Right lobe of liver (tissue), 6 donors: ENCODE measurements around the gene CYP4F12. TPM values are rescaled to one million over a fixed set of nuclear protein-coding genes. Genes with fewer than 3 reads are reported as not detected.

Experiments used
- ATAC-seq, 4 donors: fragments of 200-7000 bp; cut with Tn5 transposase; one replicate each; pipeline ENCODE4 v1.9.1; 2020; ENCODE audit warnings: mild to moderate bottlenecking in 4 of 4, moderate library complexity in 4 of 4
- DNase-seq, 3 donors: peaks; one replicate each; pipeline ENCODE4 v3.0.0-alpha.2; 2020
- H3K27ac ChIP-seq, 3 donors: fragments of 200-600 bp; one replicate each; pipeline ENCODE4 v1.8.0; 2022
- H3K27me3 ChIP-seq, 2 donors: fragments of 200-600 bp; one replicate each; pipeline ENCODE4 v1.8.0; 2022
- H3K36me3 ChIP-seq, 4 donors: fragments of 200-600 bp; sonication (generic) in 1 of 4; one replicate each; pipeline versions ENCODE4 v1.5.1 to v1.8.0; 2017 to 2022; ENCODE audit warnings: control low read depth in 1 of 4
- H3K4me1 ChIP-seq, 4 donors: fragments of 200-600 bp; sonication (generic) in 1 of 4; one replicate each; pipeline versions ENCODE4 v1.5.1 to v1.8.0; 2017 to 2022; ENCODE audit warnings: control low read depth in 1 of 4
- H3K4me3 ChIP-seq, 3 donors: fragments of 200-600 bp; one replicate each; pipeline ENCODE4 v1.8.0; 2022
- H3K9me3 ChIP-seq, 4 donors: fragments of 200-600 bp; sonication (generic) in 1 of 4; one replicate each; pipeline versions ENCODE4 v1.5.1 to v1.8.0; 2017 to 2022; ENCODE audit warnings: control low read depth in 1 of 4
- CTCF ChIP-seq, 4 donors: fragments of 200-600 bp in 3 of 4; fragments of 450-650 bp in 1 of 4; IDR thresholded peaks; one replicate each; pipeline versions ENCODE4 v1.5.1 to v1.8.0; 2016 to 2022; ENCODE audit warnings: antibody characterized with exemption in 4 of 4, mild to moderate bottlenecking in 2 of 4
- POLR2A ChIP-seq: fragments of 450-650 bp; IDR thresholded peaks from one replicate; pipeline ENCODE4 v1.6.1; 2017; ENCODE audit warnings: antibody characterized with exemption, mild to moderate bottlenecking
- WGBS: methylation state at CpG from one replicate; pipeline ENCODE4 v1.1.6; 2018; ENCODE audit warnings: low coverage, low lambda C conversion rate; ENCODE audit not compliant: insufficient coverage; ENCODE audit errors: missing lambda C conversion rate; 5-methylcytosine and 5-hydroxymethylcytosine counted together
- intact Hi-C, 2 donors: fragments of 100-400 bp; cut with DNase I; formaldehyde crosslinking; loops; one replicate each; pipeline versions ENCODE4 v1.11.2 to v1.14.1; 2022
- total RNA-seq, 6 experiments: library from RNA; depleted of rRNA in 2 of 6; stranded (reverse); fragments of >200 nt in 2 of 6; fragmentation: NEBNext Ultra II Directional in 3 of 6; extraction: Animal tissue kit (Norgen Biotek cat#: 25700) in 3 of 6; gene quantifications; one replicate each; pipeline versions ENCODE4 v1.1.0 to v1.2.4, GENCODE V29; 2016 to 2023
- donor health status: DM: no; HTN: yes; CAD: no.
- donor health status: DM: no; HTN: no; CAD: no.
- donor health status: DM: no; HTN: no; CAD: no.
- donor health status: DM: no; HTN: yes; CAD: no.
- donor health status: DM: no; HTN: yes; CAD: no.

Gene CYP4F12
- total RNA-seq, 6 experiments from 2014 or later = 21.9 to 95.5 (median 45.3) TPM

DNA sequence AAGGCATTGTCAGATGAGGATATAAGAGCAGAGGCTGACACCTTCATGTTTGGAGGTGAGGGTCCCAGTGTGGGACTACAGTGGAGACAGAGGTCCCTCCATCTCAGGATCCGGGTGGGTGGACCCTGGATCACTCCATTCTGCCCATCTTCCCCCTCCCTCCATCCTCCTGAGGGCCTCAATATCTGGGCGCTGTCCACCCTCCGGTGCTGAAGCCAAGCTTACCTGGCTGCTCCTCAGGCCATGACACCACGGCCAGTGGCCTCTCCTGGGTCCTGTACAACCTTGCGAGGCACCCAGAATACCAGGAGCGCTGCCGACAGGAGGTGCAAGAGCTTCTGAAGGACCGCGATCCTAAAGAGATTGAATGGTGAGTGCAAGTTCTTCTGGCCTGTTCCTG lies 11.9 kb downstream of the CYP4F12 start:
- TF ChIP-seq POLR2A (no peak), CTCF (IDR thresholded peaks at IDR 0.05) (no peak)
- no peak overlapping the region for H3K4me3 ChIP-seq
- H3K36me3 ChIP-seq = peaks cover 0 to 47% (median 12%) of the 10 kb centered on the region in 4 donors
- ATAC-seq = no peak
- 52% methylated on average over 7 of the region's 9 CpGs for WGBS
- peaks cover 0 to 20% (median 9%) of the 10 kb centered on the region in 4 donors for H3K4me1 ChIP-seq
- H3K27ac ChIP-seq = no peak overlapping the region
- H3K9me3 ChIP-seq = no peaks in the 10 kb centered on the region
- intact Hi-C loops = no loop called here
- H3K27me3 ChIP-seq = no peaks in the 10 kb centered on the region
- no peak for DNase-seq

DNA sequence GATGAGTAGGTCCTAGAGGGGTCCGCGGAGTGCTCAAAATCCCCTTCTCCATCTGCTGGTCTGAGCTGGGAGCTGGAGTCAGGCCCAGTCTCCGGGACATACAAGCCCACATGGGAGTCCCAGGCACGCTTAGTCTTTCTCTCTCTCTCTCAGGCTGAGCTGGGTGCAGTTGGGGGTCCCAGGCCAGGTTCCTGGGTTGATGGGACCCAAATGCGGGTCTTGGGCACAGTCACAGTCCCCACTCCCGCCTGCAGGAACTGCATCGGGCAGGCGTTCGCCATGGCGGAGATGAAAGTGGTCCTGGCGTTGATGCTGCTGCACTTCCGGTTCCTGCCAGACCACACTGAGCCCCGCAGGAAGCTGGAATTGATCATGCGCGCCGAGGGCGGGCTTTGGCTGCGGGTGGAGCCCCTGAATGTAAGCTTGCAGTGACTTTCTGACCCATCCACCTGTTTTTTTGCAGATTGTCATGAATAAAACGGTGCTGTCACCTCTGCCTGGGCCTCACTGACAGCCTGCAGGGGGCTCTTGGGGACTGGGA lies 23.8 kb downstream of the CYP4F12 start:
- Histone ChIP-seq H3K27ac (no peak overlapping the region), H3K4me1 (peaks cover 0 to 12% (median 0%) of the 10 kb centered on the region in 4 donors), H3K27me3 (no peaks in the 10 kb centered on the region), H3K9me3 (no peaks in the 10 kb centered on the region), H3K4me3 (no peak overlapping the region), H3K36me3 (peaks cover 0 to 40% (median 6%) of the 10 kb centered on the region in 4 donors)
- ATAC-seq (no peak), DNase-seq (no peak)
- no peak for TF ChIP-seq CTCF (IDR thresholded peaks at IDR 0.05)
- TF ChIP-seq POLR2A = no peak
- intact Hi-C loops = no loop called here
- 90% methylated on average over 2 of the region's 19 CpGs for WGBS

GRCh38 chr19:15701757-15702533 lies 29.1 kb downstream of the CYP4F12 start:
- WGBS = 54% methylated on average over 3 of the region's 4 CpGs
- peak overlapping the region in 1 of 3 donors; percentile 67 for H3K27ac ChIP-seq
- peaks cover 0 to 25% (median 6%) of the 10 kb centered on the region in 4 donors for H3K36me3 ChIP-seq
- TF ChIP-seq CTCF (IDR thresholded peaks at IDR 0.05) (no peak), POLR2A (no peak)
- H3K27me3 ChIP-seq = no peaks in the 10 kb centered on the region
- no peak overlapping the region for H3K4me3 ChIP-seq
- H3K4me1 ChIP-seq = peaks cover 0 to 20% (median 5%) of the 10 kb centered on the region in 4 donors
- ATAC-seq (peak; percentile 55 to 98 (median 76)), DNase-seq (peak in 2 of 3 donors; percentile 39 to 79)
- no peaks in the 10 kb centered on the region for H3K9me3 ChIP-seq
- intact Hi-C loops = no loop called here

- peak overlapping the region in 1 of 3 donors; percentile 67 for H3K27ac ChIP-seq
- intact Hi-C loops = no loop called here
- ATAC-seq (peak; percentile 75 to 90 (median 84)), DNase-seq (peak; percentile 85 to 86 (median 85))
- H3K4me1 ChIP-seq = peaks cover 0 to 20% (median 5%) of the 10 kb centered on the region in 4 donors
- 8% methylated on average over 7 of the region's 7 CpGs for WGBS
- no peaks in the 10 kb centered on the region for H3K9me3 ChIP-seq
- H3K27me3 ChIP-seq = no peaks in the 10 kb centered on the region
- no peak for TF ChIP-seq CTCF (IDR thresholded peaks at IDR 0.05)
- no peak for TF ChIP-seq POLR2A
- peaks cover 0 to 19% (median 6%) of the 10 kb centered on the region in 4 donors for H3K36me3 ChIP-seq
- H3K4me3 ChIP-seq = no peak overlapping the region
Measured at GRCh38 chr19:15702534-15702930, 29.6 kb downstream of the CYP4F12 start.
